A172 (cell line): Measurements from ENCODE around the gene SNTN. TPM values are rescaled to one million over a fixed set of nuclear protein-coding genes. Genes with fewer than 3 reads are reported as not detected.
"Not testable (repeated sequence)": the region's sequence is repeated elsewhere in the genome, so short reads cannot be mapped to it uniquely, and the experiment has no call there.

Source experiments
- DNase-seq: peaks from one replicate; pipeline ENCODE4 v3.0.0-alpha.2; 2015; ENCODE audit warnings: low spot score
- total RNA-seq: library from RNA; depleted of rRNA; stranded (reverse); fragments of >200 nt; shearing (Covaris generic); gene quantifications from 2 replicates; pipeline ENCODE4 v1.2.3, GENCODE V29; 2014; rRNA removed

The SNTN gene
- total RNA-seq: not detected in 2 replicates

- DNase-seq: no peak
These were observed at the start of gene SNTN for GRCh38 chr3:63652066-63652725. SNTN (plus strand) TSS chr3:63652675; CDS start chr3:63652688, 13 bp downstream.

GRCh38 chr3:63607716-63608115 is 44.8 kb upstream of the SNTN start:
- DNase-seq: no peak

GRCh38 chr3:63609408-63609807 is 43.1 kb upstream of the SNTN start:
- DNase-seq: no peak

- no peak for DNase-seq
These were observed 42.6 kb upstream of the SNTN start for GRCh38 chr3:63609834-63610233.

DNA sequence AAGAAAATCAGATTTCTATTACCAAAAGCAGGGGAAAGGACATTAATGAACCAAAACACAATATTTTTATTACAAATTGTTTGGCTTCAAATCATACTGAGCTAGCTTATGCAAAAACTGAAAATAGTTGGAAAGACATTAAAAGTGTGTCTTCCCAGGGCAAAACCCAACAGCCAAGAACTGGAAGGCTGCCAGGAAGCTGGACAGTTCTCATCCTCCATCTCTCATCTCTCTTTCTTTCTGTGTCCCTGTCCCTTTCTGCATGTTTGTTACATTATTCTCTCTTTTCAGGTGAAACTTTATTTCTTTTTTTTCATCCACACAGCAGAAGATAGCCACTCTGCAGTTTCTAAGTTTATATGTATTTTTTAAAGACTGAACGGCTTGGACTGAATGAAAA is 41.1 kb upstream of the SNTN start:
- DNase-seq: peak; percentile 2

- no peak for DNase-seq
These were observed 38.9 kb upstream of the SNTN start for GRCh38 chr3:63613561-63613960.

DNA sequence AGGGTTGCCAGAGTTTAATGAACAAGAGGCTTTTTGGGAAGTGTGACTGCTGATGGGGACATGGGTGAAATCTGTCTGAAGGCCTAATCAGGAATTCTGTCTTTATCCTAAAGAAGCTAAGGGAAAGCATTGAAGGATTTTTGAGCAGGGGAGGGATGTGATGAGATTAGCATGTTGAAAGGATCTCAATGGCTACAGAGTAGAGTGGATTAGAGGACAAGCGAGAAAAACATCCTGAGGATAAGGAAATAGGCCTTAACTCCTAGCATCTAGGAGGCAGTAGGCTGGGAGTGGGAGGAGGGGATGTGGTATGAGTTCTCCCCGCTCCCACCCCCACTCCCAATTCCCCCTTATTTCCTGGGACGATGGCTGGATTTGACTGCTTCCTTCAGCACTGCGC is 35.1 kb upstream of the SNTN start:
- no peak for DNase-seq

DNA sequence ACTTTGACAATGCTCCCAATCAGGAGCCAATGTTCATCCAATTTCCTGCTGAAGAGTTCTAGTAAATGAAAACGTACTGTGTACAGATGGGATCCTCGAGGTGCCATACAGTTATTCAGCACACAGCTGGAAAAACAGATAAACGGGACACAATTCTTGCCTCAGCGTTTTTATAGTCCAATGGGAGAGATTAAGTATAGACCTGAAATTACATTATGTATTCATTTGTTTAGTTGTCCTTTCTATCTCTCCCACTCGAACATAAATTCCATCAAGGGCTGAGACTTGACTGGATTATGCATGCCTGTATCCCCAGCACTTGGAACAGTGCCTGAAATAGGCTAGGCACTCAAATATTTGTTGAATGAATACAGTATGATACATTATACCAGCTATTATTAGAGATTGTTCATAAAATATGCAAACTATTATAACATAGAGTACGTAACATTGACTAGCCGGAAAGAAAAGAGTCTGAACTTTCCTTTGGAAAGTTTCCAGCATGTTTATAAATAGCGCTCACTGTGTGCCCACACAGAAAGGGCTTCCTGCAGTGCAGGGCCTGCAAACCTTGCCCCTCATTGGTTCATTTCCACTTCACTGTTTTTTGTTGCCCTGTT is 27.4 kb upstream of the SNTN start:
- DNase-seq: peak; percentile 22

- no peak for DNase-seq
These were observed 20.8 kb upstream of the SNTN start for GRCh38 chr3:63631670-63632069.

- no peak for DNase-seq
These were observed 17.3 kb upstream of the SNTN start for GRCh38 chr3:63635186-63635585.

- no peak for DNase-seq
These were observed 12.7 kb upstream of the SNTN start for GRCh38 chr3:63639806-63640205.

DNA sequence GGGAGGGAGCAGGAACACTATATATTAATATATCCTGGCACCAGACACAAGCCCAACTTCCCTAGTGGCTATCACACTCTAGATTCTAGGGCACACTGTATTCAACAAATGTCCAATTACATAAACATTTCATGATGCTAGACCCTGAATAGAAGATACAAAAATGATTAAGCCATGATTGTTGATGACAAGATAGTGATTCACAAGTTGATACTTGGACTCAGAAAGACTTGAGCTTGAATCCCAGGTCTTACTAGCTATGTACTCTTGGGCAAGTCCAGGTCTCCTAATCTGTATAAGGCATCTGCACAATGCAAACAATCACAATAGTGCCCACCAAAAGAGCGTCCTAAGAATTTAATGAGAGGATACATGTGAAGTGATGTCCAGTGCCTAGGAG is 10.0 kb upstream of the SNTN start:
- no peak for DNase-seq

GRCh38 chr3:63644212-63644797 is 8.2 kb upstream of the SNTN start:
- no peak for DNase-seq

GRCh38 chr3:63644928-63645781 is 7.3 kb upstream of the SNTN start:
- not testable (repeated sequence) for DNase-seq

DNA sequence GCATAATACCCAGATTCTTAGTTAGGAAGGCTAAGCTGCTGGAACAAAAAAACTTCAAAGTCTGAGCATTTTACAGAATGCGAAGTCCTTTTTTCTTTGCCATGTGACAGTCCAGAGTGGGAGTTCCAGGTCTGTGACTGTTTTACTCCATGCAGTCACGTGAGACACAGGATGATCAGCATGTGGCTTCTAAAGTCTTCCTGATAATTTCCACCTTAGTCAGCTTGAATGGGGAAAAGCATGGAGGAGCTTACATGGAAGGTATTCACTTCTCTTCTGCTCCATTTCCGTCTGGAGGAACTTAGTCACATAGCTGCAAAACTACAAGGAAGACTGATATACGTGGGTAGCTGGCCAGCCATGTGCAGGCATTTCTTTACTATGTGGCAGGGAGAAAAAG is 1.7 kb downstream of the SNTN start:
- DNase-seq: no peak

DNA sequence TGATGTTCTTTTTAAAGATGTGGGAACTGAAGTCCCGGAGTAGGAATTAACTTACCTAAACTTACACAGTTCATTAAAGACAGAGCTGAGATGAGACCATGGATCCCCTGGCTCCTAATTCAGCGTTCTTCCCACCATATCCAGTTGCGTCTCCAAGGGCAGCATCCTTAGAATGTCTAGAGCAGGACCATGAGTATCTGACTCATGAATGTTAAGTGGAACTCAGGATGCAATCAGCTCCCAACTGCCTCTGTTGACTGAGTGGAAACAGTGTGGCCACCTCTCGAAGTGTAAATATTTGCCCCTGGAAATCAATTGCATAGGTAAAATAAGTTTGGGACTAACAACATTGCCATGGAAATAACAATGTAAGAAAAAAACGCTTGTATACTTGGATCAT is 2.5 kb downstream of the SNTN start:
- DNase-seq: no peak

DNA sequence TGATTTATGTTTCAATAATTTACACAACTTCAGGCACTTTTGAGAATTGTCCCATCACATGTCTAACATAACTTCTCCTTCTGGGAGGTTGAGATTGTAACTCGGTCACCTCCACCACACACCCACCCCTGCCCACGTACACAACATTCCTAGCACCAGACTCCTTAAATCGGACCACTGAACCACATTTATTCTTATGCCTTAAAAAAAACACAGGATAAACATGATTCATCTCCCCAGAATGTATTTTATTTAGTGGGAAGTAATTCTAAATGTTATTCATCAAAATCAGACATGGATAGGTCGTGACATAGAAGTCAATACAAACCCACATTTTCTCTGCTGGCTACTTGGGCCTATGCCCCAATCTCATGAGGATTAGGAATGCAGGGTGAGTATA is 3.0 kb downstream of the SNTN start:
- DNase-seq: peak; percentile 35

GRCh38 chr3:63656786-63657185 is 4.3 kb downstream of the SNTN start:
- no peak for DNase-seq

- no peak for DNase-seq
These were observed 8.8 kb downstream of the SNTN start for GRCh38 chr3:63661242-63661641.

DNA sequence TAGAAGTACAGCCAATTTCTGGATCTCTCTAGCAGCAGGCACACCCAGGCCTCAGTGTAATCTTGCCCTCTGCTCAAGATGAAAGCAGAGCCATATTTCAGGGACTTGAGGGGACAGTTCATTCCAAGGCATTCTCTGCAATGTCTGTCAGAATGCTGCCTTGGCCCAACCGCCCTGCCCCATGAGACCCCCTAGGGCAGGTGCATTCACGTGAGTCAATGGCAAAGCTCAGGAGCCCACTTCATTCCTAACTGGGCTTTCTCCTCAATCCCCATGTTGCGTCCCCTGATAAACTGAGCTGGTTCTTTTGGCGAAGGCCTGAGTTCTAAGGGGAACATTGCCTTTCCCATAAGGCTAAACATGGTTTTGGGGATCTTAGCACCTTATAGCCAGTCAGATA is 9.5 kb downstream of the SNTN start:
- DNase-seq: no peak

DNA sequence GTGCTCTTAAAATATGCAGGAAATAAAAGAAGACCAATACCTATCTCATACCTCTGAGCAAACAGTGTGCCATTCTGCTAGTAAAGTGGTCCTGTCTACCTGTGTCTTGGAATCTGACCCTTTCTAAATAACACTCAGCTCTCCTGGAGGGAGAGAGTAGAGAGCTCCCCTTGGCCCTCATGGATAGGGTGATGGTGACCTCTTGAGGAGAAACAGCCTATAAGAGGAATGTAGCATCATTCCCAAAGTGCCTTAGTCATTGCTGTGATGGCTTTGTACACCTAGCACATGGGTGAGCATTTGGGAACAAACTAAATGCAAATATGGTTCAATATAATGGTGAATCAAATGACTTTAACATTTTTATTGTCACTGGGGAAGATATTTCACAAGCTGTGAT is 10.0 kb downstream of the SNTN start:
- no peak for DNase-seq

GRCh38 chr3:63670544-63670943 is 18.1 kb downstream of the SNTN start:
- no peak for DNase-seq
